Spleen (tissue), 7 donors: ENCODE measurements around the gene PTCD2.
A peak's percentile ranks its signal among the peaks of the same experiment; 100 is the strongest.

Experiments used
- CTCF ChIP-seq, 11 experiments: fragments of 200-600 bp in 7 of 11; fragments of 450-650 bp in 4 of 11; sonication (generic) in 4 of 11; IDR thresholded peaks in 8 of 11; conservative IDR thresholded peaks in 3 of 11; 1 replicate in 7 of 11; 2 replicates in 4 of 11; pipeline versions ENCODE4 v1.4.0 to v1.8.0; 2016 to 2021; ENCODE audit warnings: antibody characterized with exemption in 11 of 11, inconsistent platforms in 4 of 11, mild to moderate bottlenecking in 1 of 11
- POLR2AphosphoS5 ChIP-seq, 3 donors: sonication (generic); formaldehyde crosslinking; IDR thresholded peaks; one replicate each; pipeline ENCODE4 v1.5.1; 2017; ENCODE audit warnings: antibody characterized with exemption in 3 of 3
- donor health status: DM: no; HTN: no; CAD: no; lungs with moderate emphysema.
- donor health status: DM: no; HTN: no; CAD: no.
- donor health status: DM: no; HTN: no; CAD: no.

GRCh38 chr5:72301557-72301956, 18.6 kb upstream of the PTCD2 start:
- TF ChIP-seq CTCF (IDR thresholded peaks at IDR 0.05 in 8 of 11, conservative IDR thresholded peaks at IDR 0.05 in 3 of 11) (no peak), POLR2AphosphoS5 (IDR thresholded peaks at IDR 0.05) (peak in 2 of 3 donors; percentile 25 to 63)
